DND-41 (cell line): ENCODE measurements around the gene RPS6KA1.

ENCODE experiments used
- EZH2 ChIP-seq: IDR thresholded peaks from 3 replicates; pipeline ENCODE4 v1.6.1; 2012; ENCODE audit warnings: borderline replicate concordance, low read depth, mild to moderate bottlenecking, moderate library complexity, low read length, inconsistent platforms; ENCODE audit not compliant: severe bottlenecking
- TF ChIP-seq, protein P1 (sequence below): IDR thresholded peaks from 2 replicates; pipeline ENCODE4 v1.5.1; 2012; ENCODE audit warnings: borderline replicate concordance, low read length, moderate library complexity, mild to moderate bottlenecking; ENCODE audit not compliant: poor library complexity, severe bottlenecking; ENCODE audit errors: extremely low read depth

DNA sequence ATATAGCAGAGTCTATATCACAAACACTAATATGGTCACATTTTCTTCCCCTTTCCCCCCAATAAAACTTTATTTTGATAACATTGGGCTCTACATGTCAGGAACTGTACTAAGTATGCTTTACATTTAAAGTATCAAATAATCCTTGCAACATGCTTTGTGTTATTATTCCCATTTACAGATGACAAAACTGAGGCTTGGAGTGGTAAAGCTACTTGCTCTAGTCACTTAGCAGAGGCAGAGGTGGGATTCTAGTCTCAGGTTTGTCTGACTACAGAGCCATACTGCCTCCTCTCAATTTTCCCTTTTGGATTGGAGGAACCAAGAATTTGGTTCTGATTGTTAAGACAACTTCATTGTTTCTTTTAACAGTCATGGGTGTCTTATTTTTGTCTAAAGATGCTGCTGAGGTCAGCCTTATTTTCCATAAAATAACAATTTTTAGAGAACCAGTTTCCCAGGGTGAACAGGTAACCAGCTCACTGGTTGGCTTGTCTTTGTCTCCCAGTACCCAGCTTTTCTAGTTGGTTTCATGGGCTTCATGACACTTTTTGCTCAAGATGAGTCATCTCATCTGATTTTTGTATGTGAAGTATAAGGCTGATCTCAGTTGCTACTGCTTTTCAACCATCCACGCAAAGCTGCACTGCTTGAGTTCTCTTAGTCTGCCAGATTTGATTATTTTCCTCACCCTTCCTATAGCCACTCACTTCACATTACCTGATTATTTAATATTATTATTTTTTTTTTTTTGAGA, 85.3 kb downstream of the RPS6KA1 start:
- TF ChIP-seq, protein P1, sequence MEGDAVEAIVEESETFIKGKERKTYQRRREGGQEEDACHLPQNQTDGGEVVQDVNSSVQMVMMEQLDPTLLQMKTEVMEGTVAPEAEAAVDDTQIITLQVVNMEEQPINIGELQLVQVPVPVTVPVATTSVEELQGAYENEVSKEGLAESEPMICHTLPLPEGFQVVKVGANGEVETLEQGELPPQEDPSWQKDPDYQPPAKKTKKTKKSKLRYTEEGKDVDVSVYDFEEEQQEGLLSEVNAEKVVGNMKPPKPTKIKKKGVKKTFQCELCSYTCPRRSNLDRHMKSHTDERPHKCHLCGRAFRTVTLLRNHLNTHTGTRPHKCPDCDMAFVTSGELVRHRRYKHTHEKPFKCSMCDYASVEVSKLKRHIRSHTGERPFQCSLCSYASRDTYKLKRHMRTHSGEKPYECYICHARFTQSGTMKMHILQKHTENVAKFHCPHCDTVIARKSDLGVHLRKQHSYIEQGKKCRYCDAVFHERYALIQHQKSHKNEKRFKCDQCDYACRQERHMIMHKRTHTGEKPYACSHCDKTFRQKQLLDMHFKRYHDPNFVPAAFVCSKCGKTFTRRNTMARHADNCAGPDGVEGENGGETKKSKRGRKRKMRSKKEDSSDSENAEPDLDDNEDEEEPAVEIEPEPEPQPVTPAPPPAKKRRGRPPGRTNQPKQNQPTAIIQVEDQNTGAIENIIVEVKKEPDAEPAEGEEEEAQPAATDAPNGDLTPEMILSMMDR: no peak
- no peak for TF ChIP-seq EZH2
